Prostate gland (tissue), 2 donors: ENCODE data around the gene SEPTIN5.

Source experiments
- CTCF ChIP-seq, 4 experiments: fragments of 200-600 bp in 2 of 4; fragments of 450-650 bp in 2 of 4; sonication (generic) in 2 of 4; IDR thresholded peaks; 1 replicate in 3 of 4; 2 replicates in 1 of 4; pipeline ENCODE4 v1.5.1; 2016 to 2019; ENCODE audit warnings: antibody characterized with exemption in 4 of 4, mild to moderate bottlenecking in 2 of 4, moderate library complexity in 2 of 4
- POLR2A ChIP-seq: fragments of 450-650 bp; IDR thresholded peaks from one replicate; pipeline ENCODE4 v1.6.1; 2016; ENCODE audit warnings: antibody characterized with exemption, mild to moderate bottlenecking

GRCh38 chr22:19717691-19718455, 3.6 kb downstream of the SEPTIN5 start:
- peak; percentile 95 to 98 (median 97) for TF ChIP-seq CTCF (IDR thresholded peaks at IDR 0.05)
- TF ChIP-seq POLR2A = no peak
